HG03060 (cell line): ENCODE measurements around the gene TMEM200C.

Source experiments
- ATAC-seq: cut with Tn5 transposase; IDR thresholded peaks from one replicate; pipeline ENCODE4 v1.9.1; 2021; ENCODE audit warnings: low read depth, moderate number of reproducible peaks; ENCODE audit not compliant: unreplicated experiment

Gene TMEM200C

DNA sequence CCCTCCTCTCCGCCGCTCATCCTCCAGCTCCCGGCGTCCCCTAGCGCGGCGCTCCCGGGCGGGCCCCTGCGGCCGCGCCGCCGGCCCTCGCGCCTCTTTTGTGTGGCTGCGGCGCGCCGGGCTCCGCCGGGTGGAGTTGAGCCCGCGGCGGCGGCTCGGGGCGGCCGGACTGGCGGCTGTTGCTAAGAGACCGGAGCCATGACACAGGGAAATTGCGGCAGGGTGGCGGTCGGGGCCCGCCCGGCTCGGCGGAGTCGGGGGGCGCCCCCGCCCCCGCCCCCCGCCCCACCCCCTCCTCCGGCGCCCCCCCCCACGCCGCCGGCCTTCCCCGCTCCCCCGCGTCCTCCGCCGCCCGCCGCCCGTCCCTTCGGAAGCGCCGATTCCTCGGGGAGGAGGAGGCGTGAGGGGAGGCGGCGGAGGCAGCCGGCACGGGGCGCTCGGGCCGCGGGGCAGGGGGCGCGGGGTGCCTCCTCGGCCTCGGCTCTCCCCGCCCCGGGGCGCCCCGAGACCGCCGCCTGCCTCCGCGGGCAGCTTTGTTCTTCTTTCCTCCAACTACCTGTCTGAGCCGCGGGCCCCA is at the start of gene TMEM200C:
Gene TMEM200C (minus strand): TSS at position 224 of the 577 bp plus-strand sequence. CDS start 3,459 bp downstream, outside the sequence.
- no peak for ATAC-seq

DNA sequence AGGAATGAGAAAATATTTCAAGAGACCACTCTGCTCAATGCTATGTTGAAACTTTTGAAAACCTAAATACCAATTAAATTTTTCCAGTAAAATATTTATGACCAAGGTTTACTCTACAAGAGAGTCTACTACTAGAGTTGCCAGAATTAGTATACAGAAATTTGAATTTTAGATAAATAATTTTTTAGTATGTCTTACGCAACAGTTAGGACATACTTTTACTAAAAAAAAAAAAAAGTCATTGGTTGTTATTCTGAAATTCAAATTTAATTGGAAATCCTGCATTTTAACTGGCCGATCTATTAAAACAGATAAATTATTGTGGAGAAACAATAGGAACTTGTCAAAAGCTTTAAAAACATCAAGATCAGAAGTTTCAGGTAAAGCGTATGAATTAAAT is 49.1 kb upstream of the TMEM200C start:
- ATAC-seq, result no peak

DNA sequence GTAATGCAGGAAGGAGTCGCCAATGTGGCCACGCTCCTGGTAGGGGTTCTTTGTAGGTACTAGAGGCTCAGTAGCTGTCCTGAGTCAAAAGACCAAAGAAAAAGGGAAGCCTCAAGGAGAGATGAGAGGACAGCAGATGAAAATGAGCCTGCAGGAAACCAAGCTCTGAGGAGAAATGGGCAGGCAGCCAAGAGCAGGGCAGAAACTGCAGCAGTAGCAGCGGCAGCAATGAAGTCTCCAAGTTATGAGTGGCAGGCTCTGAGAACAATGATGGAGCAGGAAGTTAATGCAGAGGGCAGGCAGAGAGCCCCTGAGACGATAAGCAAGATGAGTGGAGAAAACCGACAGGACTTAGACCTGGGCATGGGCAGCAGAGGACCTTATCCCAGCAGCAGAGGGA is 48.2 kb upstream of the TMEM200C start:
- ATAC-seq, result no peak

DNA sequence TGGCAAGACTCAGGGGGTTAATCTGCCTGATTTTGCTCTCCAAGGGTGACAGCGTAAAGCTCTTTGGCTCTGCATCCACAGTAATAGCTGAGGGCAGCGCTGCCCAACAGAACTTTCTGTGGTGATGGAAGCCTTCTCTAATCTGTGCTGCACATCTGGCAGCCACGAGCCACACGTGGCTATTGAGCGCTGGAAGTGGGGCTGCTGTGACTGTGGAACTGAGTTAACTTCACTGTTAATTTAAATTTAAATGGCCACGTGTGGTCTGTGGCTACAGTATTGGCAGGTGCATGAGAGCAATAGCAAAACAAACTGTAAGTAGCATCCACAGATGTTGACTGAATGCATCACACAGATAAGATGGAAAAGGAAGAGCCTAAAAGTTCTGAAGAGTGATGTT is 47.3 kb upstream of the TMEM200C start:
- ATAC-seq, result no peak

DNA sequence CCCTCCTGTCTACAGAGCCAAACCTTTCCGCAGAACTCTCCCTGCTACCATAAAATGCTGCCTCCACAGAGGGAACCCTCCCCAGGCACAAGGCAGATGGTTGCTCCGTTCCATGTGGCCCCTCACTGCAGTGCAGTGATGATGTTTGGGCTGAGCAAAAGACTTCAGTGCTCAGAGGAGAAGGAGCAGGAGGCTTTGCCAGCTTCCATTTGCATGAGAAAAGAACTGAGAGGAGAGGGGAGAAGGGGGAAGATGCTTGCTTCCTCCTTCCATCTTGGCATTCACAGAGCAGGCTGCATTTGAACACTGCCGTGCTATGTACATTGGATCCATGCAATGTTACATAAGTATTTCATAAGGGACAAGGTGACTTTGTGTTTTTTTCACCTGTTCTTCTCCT is 46.6 kb upstream of the TMEM200C start:
- no peak for ATAC-seq

DNA sequence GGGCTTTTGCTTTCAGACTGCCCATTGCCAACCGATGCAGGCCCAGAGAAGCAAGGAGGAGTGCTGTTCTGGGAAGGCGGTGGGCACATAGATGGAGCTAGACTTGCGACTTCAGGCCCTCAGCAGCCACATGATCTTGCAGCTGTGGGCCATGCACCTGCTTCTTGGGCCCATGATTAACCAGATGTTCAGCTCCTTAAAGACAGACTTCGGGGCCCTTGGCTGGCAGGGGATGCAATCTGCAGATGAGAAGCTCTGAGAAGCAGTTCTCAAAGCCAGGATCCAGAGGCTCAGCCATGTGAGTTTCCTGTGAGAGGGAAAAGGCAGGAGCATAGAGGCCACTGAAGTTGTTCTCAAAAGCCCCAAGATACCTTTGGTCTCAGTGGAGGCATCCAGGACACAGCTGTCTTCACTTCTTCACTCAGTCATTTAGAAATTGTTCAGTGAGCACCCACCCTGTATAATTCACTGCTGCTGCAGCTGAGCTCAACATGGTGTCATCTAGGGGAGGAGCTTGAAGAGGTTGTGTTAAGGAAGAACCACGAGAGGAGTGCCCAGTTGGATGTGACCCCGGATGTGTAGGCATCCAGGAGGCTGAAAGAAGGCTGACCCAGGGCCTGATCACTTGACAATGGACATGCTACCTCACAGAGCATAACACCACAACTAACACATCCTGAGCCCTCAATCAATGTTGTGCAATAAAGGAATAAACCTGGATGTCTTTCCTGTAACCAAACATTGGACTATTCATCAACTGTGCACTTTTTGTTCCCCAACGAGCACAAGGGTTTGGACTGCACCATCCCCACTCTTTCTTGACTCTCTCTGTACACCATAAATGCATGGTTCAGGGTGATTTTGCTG is 44.7 kb upstream of the TMEM200C start:
- no peak for ATAC-seq

DNA sequence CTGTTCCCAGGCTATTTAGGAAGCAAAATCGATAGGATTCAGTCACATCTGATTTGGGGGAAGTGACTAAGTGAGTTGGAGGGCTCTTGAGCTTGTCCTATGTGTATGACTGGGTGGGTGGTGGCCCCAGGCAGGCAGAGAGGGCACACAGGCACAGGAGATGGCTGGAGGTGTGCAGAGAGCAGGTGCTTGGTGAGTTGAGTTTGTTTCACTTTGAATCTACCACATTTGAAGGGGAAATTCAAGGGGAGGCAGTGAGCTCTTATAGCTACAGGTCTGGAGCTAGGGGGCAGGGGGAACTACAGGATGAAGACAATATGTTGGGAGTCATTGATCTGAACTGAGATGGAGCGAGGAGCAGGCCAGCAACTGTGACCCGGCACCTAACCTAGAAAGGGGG is 42.5 kb upstream of the TMEM200C start:
- ATAC-seq, result no peak

DNA sequence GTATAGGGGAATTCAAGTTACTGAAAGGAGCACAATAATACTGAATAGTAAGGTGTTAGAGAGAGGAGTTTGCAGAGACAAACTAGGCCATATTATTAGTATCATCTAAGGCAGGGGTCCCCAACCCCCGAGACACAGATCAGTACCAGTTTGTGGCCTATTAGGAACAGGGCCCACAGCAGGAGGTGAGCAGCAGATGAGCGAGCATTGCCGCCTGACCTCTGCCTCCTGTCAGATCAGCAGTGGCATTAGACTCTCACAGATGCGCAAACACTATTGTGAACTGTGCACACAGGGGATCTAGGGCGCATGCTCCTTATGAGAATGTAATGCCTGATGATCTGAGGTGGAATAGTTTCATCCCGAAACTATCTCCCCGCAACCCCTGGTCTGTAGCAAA is 41.8 kb upstream of the TMEM200C start:
- no peak for ATAC-seq

DNA sequence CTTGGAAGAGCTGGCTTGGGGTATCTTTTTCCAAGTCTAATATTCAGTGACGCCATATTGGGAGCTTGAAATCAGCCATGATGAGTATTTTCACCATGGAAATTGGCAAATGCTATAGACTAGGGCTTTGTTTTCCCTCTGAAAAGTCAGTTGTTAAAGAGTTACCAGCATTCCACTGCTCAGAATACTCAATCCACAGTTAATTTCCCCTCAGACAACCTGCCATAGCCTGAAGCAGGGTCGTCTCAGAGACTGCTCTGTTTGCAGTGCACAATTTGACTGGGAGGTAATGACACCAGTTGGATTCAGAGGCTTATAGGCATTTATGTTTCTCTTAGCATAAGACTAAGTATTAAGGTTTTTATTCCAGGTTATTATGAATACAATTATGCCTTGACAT is 35.5 kb upstream of the TMEM200C start:
- ATAC-seq, result no peak

DNA sequence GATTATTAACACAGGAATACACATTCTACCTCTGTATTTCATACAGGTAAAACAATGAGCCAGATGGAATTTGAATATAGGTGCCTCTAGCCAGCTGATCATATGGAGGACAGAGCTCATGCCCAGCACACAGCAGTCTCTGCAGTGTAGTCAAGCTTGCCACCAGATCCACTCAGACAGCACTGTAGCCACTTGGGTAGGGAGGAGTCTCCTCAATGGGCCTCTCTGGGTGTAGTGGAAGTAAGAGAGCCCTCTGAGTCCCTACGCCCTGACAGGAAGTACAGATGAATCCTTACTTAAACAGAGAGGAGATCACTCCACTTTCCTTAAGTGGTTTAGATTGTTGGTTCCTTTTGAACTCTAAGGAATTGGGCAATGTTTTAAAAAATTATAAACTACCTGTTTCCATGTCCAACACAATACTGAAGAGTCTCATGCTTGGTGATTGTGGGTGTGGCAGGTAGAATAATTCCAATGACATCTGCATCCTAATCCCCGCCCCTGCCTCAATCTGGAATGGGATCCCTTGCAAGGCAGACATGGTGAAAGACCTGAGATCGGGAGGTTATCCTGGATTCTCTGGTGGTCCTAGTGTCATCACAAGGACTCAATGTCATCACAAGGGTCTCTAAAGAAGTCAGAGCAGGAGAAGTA is 23.0 kb upstream of the TMEM200C start:
- no peak for ATAC-seq

DNA sequence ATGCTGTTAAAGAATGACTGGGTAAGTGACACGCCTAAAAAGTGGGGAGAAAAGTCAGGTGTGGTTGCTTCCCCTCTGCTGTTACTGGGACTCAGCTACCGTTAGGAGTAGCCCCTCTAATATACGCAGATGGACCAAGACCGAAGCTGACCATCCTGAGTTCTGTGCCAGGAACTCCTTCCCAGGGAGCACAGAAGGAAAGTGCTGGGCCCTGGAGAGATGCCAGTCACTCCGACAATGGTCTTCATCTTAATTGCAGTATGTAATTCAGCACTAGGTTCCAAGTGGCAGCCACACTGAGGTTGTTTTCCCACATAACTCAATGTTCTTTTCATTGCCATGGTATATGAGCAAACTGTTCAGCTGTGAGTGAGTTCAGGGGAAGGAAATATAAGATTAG is 19.6 kb upstream of the TMEM200C start:
- no peak for ATAC-seq

DNA sequence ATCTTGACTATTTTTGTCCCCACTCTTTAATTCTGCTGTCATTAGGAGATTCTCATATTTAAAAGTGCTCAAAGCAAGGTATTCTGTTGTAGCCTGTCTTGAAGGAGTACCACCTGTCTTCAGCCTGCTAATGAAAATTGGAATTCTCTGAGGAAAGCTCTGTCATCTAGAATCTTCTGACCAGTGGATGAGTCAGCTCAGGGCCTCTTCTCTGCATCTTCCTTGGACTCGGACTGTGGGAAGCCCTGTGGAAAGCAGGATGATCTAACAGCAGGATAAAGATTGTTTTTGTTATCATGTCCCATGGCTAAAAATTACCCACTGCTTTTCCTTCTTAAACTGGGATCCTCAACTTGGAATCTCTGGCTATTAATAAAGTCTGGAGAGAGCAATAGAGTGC is 18.7 kb upstream of the TMEM200C start:
- ATAC-seq, result no peak

DNA sequence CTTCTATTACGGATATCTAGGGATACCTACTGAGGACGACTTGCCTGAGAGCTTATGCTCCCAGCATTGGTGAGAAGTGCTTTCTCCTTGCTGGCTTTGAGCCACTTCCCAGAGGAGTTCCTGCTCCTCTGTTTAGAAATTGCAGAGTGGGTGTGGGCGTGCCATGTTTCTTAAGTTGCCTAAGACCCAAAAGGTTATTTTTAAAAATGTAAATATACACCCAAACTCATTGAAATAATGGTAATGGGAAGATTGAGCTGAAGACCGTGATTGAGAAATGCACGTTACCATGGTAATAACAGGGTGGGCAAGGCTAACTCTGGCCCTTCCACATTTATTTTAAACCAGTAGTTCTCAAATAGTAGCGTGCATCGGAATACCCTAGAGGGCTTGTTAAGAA is 17.2 kb upstream of the TMEM200C start:
- ATAC-seq, result no peak

DNA sequence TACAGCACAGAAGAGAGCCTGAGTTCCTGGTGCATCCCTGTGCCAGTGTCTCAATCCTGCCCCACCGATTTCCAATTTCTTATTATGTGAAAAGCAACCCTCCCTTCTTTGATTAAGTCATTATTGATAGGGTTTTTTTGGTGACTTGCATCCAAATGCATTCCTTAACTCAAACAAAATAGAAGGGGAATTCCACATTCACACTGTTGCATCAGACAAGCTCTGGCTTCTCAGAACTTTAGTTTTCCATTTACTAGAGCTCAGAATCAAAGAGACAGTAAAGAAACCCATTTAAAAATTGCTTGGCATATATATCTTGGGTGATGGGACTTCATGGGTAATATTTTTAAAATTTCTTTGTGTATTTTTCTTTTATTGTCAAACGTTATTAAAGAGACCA is 13.8 kb upstream of the TMEM200C start:
- ATAC-seq, result no peak

DNA sequence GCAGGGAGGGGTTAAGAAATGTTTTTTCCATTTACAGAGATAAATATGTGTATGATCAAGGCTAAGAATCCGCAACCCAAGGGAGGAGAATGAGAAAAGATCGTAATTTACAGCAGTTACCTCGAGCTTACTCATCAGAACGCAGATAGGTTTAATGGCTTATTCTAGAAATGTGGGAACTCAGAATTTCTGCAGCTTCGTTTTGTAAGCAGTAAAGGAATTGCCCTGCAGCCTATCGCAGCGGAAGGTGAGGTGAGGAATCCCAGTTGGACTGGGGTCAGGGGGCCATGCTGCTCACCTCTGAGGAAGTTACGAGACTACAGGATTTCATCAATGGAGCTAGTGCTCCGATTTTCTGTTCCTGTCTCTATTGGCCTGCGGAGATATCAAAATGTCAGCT is 8.1 kb upstream of the TMEM200C start:
- no peak for ATAC-seq

DNA sequence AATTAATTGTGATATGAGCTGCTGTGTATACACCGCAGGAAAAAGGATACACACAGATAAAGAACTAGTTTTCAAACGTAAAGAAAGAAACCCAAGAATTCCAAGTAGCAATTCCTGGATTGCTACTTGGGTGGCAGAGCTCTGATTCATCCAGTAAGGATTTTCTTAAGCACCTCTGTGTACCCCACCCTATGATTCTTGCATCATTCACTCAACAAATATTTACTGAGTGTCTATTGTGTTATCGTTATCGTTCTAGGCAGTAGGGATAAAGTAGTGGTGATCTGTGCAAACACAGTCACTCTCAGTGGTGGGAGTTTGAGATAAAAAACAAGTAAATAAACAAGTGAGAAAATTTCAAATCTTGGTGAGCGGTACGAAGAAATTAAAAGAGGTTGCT is 4.9 kb upstream of the TMEM200C start:
- ATAC-seq, result no peak

DNA sequence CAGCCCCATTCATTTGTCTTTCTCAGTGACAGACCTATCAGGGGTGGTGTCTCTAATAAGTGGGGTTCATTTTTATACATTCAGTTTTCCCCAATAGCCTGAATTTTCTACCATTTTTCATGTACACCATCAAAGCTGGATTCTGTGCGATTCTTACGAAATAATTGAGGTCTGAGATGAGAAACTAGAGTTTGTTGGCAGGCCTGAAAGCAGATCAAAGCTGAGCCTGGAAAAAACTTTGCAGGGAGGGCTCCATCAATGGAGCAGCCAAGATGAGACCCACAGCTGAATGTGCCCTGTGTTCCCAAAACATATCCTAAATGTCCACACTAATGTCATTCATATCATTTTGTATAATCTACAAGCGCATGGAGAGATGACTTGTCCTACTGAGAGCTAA is 4.5 kb upstream of the TMEM200C start:
- ATAC-seq, result no peak

DNA sequence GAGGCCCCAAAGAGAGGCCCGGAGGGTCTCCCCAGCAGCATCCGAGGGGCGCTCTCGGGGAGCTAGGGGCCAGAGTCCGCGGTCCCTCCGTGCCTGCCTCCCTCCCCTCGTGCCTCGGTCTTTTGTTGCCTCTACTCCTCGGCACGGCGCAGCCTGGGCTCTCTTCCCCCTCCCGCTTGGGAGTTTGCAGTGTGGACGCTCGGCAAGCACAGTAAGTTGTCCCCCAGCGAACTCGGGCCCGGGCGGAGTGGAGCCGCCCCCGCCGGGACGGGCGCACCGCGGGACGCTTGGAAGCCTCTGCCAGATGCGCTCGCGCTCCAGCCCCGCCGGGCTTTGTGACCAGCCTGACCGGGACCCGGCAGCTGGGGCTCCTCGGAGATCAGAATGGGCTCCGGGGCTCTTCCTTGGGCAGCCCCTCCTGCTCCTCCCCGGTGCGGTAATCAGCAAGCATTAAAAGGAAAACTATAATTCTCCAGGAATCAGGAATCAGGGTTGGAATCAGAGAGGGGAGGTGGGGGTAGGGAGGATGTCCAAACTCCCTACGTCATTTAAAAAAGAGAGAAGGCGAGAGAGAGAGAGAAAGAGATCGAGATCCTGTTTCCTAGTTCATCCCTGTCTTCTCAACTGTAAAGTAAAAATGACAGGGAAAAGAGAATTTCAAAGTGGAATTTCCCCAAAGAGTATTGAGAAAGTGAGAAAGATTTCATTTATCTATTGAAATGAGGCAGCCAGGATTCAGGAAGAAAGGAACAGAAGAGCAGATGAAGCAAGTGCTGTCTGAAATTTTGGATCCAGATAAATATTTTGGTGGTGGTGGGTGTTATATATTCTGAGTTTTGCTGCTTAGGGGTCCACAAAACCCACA is 786 bp upstream of the TMEM200C start:
- ATAC-seq, result no peak

DNA sequence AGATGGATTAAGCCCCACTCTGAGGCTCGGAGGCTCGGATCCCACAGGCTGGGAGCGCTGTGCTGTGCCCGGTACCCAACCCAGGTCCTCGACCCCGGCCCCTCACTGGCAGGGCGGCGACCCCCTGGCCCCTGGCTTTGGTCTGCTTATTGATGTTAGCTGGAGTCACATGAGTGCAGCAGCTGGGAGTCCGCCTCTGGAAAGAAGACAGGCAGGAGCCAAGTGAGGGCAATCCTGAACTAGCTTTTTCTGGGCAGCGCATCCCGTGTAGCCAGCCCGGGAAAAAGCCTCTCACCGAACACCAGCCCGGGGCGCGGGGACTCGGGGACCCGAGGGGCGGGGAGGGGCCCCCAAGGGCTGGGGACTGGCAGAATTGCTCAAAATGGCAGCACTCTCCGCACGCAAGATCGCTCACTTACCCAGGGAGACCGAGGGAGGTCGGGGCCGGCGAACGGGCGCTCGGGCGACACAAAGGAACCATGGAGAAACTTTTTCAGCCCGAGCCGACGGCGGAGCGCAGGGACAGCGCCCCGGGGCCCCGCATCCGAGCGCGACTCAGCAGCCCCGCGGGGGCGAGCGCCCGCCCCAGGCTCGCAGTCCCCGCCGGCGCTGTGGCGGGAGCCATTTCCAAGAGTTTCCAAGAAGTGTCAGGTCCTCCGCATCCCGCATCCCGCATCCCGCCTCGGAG is 567 bp downstream of the TMEM200C start:
- no peak for ATAC-seq

DNA sequence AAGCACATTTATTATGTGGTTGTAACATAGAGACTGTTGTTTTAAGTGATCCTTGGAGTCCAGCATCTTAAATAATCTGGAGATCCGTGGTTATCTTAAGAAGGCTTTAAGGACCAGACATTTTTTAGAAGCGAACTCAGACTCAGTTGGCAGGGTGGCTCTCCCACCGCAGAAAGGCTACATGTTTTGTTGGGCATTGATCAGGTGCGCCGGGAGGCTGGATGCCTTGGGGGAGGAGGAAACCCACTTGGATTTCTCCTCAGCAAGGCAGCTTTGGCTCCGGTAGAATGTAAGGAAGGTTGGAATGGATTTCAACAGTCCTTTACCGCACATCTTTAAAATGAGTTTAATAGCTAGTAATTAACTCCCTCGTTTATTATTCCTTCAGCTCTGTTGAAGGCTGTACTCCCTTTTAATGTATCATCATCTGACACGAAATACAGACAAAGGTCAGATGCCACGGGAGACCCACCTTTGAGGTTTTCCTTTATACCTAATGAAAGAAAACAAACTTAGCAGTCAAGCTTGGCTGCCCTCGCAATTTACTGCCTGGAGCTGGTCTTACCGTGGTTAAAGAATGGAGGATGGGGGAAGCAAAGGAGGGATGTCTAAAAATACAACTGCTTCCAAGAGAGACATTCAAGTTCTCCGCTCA is 1.2 kb downstream of the TMEM200C start:
- ATAC-seq, result no peak
